ENCODE measurements around the gene LYPD3. TPM values are rescaled to one million over a fixed set of nuclear protein-coding genes. Genes with fewer than 3 reads are reported as not detected.

Gene LYPD3
- total RNA-seq, 2 donors from 2014 or later, result 0.42 to 0.59 TPM

- Histone ChIP-seq H3K9ac (ENCODE audit: low read depth in 2 of 2, low read length in 2 of 2) (no peak overlapping the region), H3K4me3 (no peak overlapping the region), H3K4me1 (peaks cover 4% of the 10 kb centered on the region), H3K27ac (no peak overlapping the region), H3K36me3 (no peaks in the 10 kb centered on the region), H3K27me3 (no peaks in the 10 kb centered on the region), H3K9me3 (no peaks in the 10 kb centered on the region)
- no peak for DNase-seq
- no peak for TF ChIP-seq CTCF (IDR thresholded peaks at IDR 0.05)
- intact Hi-C loops (cut with DNase I), result no loop called here
Measured at GRCh38 chr19:43467730-43468129, 2.3 kb upstream of the LYPD3 start.

- no peak overlapping the region for H3K9ac ChIP-seq (ENCODE audit: low read depth in 2 of 2, low read length in 2 of 2)
- H3K4me1 ChIP-seq, result peaks cover 4% of the 10 kb centered on the region
- no peaks in the 10 kb centered on the region for H3K36me3 ChIP-seq
- H3K4me3 ChIP-seq, result no peak overlapping the region
- no peak for TF ChIP-seq CTCF (IDR thresholded peaks at IDR 0.05)
- no peaks in the 10 kb centered on the region for H3K9me3 ChIP-seq
- intact Hi-C loops (cut with DNase I), result no loop called here
- H3K27me3 ChIP-seq, result no peaks in the 10 kb centered on the region
- H3K27ac ChIP-seq, result no peak overlapping the region
- DNase-seq, result no peak
Measured at GRCh38 chr19:43467276-43467675, 1.9 kb upstream of the LYPD3 start.

DNA sequence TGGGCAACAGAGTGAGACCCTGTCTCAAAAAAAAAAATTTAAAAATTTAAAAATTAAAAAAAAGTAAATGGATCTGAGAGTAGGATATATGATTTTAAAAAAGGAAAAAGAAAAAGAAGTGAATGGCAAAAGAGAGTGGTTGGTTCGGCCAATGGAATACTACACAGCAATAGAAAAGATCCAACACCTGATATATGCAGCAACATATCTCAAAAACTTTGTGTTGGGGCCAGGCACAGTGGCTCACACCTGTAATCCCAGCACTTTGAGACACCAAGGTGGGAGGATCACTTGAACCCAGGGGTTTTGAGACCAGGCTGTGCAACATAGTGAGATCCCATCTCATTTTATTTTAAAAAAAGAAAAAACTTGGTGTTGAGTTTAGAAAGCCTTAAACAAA is 1.4 kb upstream of the LYPD3 start:
- Histone ChIP-seq H3K36me3 (no peaks in the 10 kb centered on the region), H3K27me3 (no peaks in the 10 kb centered on the region), H3K27ac (no peak overlapping the region), H3K4me1 (peaks cover 4% of the 10 kb centered on the region), H3K9ac (ENCODE audit: low read depth in 2 of 2, low read length in 2 of 2) (no peak overlapping the region), H3K4me3 (no peak overlapping the region), H3K9me3 (no peaks in the 10 kb centered on the region)
- intact Hi-C loops (cut with DNase I), result no loop called here
- DNase-seq, result no peak
- TF ChIP-seq CTCF (IDR thresholded peaks at IDR 0.05), result no peak

DNA sequence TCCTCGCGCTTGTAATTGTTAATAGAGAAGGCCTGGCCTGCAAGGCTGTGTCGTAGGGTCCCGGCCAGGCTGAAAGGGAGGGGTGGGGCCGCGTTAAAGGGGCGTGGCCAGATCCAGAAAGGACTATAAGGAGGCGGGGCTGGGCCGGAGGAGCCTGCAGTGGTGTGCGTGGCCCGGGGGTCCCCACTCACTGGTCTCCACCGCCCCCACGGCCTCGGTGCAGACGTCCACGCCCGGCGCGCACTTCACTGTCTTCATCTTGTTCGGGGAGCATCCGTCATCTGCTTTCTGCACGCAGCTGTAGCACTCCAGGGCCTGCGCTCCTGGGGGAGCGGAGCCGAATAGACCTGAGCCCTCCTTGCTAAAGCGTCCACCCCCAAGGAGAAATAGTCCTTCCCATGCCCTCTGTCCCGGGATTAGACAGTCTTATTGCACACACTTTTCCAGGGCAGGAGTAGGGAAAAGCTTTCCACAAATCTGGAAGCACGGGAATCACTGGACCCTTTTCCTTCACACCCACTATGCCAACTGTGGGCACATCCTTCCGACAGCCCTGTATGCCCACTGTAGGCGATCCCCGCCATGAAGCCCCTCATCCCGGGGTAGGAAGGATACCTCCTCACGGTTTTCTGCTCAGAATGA is 1.2 kb downstream of the LYPD3 start:
- intact Hi-C loops (cut with DNase I), result no loop called here
- DNase-seq, result peak; percentile 84
- Histone ChIP-seq H3K4me1 (peaks cover 4% of the 10 kb centered on the region), H3K27me3 (no peaks in the 10 kb centered on the region), H3K9ac (ENCODE audit: low read depth in 2 of 2, low read length in 2 of 2) (peak overlapping the region; percentile 27 to 63), H3K9me3 (no peaks in the 10 kb centered on the region), H3K4me3 (peak overlapping the region; percentile 54), H3K27ac (peak overlapping the region; percentile 75), H3K36me3 (no peaks in the 10 kb centered on the region)
- no peak for TF ChIP-seq CTCF (IDR thresholded peaks at IDR 0.05)

GRCh38 chr19:43463381-43464133 is 1.9 kb downstream of the LYPD3 start:
- intact Hi-C loops (cut with DNase I), result no loop called here
- Histone ChIP-seq H3K4me1 (peaks cover 4% of the 10 kb centered on the region), H3K9me3 (no peaks in the 10 kb centered on the region), H3K4me3 (peak overlapping the region; percentile 54), H3K27me3 (no peaks in the 10 kb centered on the region), H3K27ac (peak overlapping the region; percentile 75), H3K9ac (ENCODE audit: low read depth in 2 of 2, low read length in 2 of 2) (peak overlapping the region in 1 of 2 donors; percentile 63), H3K36me3 (no peaks in the 10 kb centered on the region)
- DNase-seq, result peak; percentile 100
- no peak for TF ChIP-seq CTCF (IDR thresholded peaks at IDR 0.05)
